A673 (cell line): ENCODE results near the gene ALG9.

ENCODE experiments used
- EZH2 ChIP-seq: fragments of 200-600 bp; sonication (generic); IDR thresholded peaks from 2 replicates; pipeline ENCODE4 v1.6.1; 2017; ENCODE audit warnings: borderline replicate concordance, low read depth, mild to moderate bottlenecking, mixed read lengths, antibody characterized with exemption, low read length; ENCODE audit not compliant: poor library complexity, severe bottlenecking
- TF ChIP-seq, protein P1 (sequence below): fragments of 300-800, 200-600 bp; sonication (generic); conservative IDR thresholded peaks from 2 replicates; pipeline ENCODE4 v1.5.1; 2017; ENCODE audit warnings: low read depth, mild to moderate bottlenecking, antibody characterized with exemption, low read length, moderate library complexity, mixed read lengths

- TF ChIP-seq, protein P1, sequence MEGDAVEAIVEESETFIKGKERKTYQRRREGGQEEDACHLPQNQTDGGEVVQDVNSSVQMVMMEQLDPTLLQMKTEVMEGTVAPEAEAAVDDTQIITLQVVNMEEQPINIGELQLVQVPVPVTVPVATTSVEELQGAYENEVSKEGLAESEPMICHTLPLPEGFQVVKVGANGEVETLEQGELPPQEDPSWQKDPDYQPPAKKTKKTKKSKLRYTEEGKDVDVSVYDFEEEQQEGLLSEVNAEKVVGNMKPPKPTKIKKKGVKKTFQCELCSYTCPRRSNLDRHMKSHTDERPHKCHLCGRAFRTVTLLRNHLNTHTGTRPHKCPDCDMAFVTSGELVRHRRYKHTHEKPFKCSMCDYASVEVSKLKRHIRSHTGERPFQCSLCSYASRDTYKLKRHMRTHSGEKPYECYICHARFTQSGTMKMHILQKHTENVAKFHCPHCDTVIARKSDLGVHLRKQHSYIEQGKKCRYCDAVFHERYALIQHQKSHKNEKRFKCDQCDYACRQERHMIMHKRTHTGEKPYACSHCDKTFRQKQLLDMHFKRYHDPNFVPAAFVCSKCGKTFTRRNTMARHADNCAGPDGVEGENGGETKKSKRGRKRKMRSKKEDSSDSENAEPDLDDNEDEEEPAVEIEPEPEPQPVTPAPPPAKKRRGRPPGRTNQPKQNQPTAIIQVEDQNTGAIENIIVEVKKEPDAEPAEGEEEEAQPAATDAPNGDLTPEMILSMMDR: no peak
- no peak for TF ChIP-seq EZH2
These were observed 59.2 kb downstream of the ALG9 start for GRCh38 chr11:111812211-111812610.
